Ectodermal cell (in vitro differentiated cells): ENCODE data around the gene C14orf132.

Experiments
- H3K27ac ChIP-seq: 2 replicates; pipeline ENCODE4 v1.7.0; 2013; ENCODE audit warnings: mild to moderate bottlenecking, low read depth, low read length; ENCODE audit not compliant: insufficient read depth, poor library complexity, severe bottlenecking
- H3K27me3 ChIP-seq: 2 replicates; pipeline ENCODE4 v1.7.0; 2013; ENCODE audit warnings: mild to moderate bottlenecking, low read length; ENCODE audit not compliant: insufficient read depth, control insufficient read depth, poor library complexity, severe bottlenecking
- H3K36me3 ChIP-seq: one replicate; pipeline ENCODE4 v1.7.0; 2013; ENCODE audit warnings: low read length; ENCODE audit not compliant: control insufficient read depth, insufficient read depth
- H3K4me1 ChIP-seq: one replicate; pipeline ENCODE4 v1.7.0; 2013; ENCODE audit warnings: low read length; ENCODE audit not compliant: control insufficient read depth, insufficient read depth
- H3K4me3 ChIP-seq: 2 replicates; pipeline ENCODE4 v1.7.0; 2013; ENCODE audit warnings: low read depth, low read length, control low read depth; ENCODE audit not compliant: insufficient read depth
- H3K9me3 ChIP-seq: 2 replicates; pipeline ENCODE4 v1.7.0; 2013; ENCODE audit warnings: mild to moderate bottlenecking, low read length, moderate library complexity; ENCODE audit not compliant: control insufficient read depth
- WGBS, 2 experiments: methylation state at CpG; one replicate each; pipeline ENCODE4 v1.1.7; 2013; ENCODE audit warnings: missing lambda C conversion rate in 2 of 2; 5-methylcytosine and 5-hydroxymethylcytosine counted together

Gene C14orf132

DNA sequence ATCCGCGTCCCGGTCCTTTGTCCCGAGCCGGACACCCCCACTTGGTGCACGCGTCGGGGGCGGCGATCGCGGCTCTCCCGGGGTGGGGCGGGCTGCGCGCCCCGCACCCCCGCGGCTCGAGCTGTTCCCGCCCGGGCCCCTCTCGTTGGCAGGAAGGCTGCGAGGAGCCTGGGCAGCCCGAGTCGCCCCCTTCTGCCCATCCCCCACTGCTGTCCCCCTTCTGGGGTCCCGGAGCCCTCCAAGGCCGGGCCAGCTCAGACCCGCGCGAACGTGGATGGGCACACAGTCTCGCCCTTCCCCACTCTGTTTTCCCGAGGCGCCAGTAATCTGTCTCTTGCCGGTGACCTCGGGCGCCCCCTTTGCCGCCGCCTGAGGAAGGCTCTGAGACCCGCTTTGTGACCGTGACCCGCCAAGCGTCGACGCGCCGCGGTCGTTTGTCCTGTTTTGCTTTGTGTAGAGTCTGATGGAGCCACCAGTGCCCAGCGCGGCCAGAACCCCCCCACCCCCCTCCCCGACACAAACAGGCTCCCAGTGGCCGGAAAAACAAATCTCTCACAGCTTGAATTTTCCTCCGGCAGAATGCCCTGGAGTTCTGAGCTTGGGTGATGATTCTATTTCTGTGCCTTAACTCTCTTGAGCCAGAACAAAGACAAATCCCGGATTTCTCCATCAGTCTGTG is 610 bp downstream of the C14orf132 start:
- H3K36me3 ChIP-seq = no peaks in the 10 kb centered on the region
- H3K4me3 ChIP-seq = peak overlapping the region; percentile 58
- H3K27me3 ChIP-seq = peaks cover 33% of the 10 kb centered on the region
- H3K27ac ChIP-seq = peak overlapping the region; percentile 20
- H3K4me1 ChIP-seq = no peaks in the 10 kb centered on the region
- no peaks in the 10 kb centered on the region for H3K9me3 ChIP-seq
- WGBS, 2 experiments = 0 to 1% methylated on average over 55 to 56 of the region's 56 CpGs

DNA sequence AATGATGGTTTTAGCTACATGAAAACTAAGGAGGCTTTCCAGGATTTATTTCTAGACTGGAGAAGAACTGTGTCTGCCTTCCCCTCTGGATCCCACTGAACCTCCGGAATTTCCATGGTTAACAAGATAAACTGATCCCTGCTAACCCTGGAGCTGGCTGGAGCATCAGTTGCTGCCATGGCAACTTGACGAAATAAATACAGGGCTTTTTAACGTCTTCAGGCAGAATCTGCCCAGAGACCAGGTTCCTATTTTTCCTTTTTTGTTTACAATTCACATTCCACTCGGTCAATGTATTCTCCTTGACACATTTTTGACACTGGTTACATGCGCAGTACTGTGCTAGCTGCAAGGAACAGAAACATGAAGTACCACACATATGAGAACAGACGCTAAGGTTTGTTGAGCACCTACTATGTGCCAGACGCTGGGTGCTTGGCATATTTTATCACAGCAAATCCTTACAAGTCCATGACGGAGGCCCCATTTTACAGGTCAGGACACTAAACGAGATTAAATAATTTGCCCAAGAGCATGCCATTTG is 1.7 kb downstream of the C14orf132 start:
- Histone ChIP-seq H3K36me3 (no peaks in the 10 kb centered on the region), H3K4me3 (no peak overlapping the region), H3K27me3 (peaks cover 33% of the 10 kb centered on the region), H3K9me3 (no peaks in the 10 kb centered on the region), H3K4me1 (no peaks in the 10 kb centered on the region), H3K27ac (no peak overlapping the region)
- 87% methylated on average over 9 of the region's 9 CpGs for WGBS, 2 experiments

DNA sequence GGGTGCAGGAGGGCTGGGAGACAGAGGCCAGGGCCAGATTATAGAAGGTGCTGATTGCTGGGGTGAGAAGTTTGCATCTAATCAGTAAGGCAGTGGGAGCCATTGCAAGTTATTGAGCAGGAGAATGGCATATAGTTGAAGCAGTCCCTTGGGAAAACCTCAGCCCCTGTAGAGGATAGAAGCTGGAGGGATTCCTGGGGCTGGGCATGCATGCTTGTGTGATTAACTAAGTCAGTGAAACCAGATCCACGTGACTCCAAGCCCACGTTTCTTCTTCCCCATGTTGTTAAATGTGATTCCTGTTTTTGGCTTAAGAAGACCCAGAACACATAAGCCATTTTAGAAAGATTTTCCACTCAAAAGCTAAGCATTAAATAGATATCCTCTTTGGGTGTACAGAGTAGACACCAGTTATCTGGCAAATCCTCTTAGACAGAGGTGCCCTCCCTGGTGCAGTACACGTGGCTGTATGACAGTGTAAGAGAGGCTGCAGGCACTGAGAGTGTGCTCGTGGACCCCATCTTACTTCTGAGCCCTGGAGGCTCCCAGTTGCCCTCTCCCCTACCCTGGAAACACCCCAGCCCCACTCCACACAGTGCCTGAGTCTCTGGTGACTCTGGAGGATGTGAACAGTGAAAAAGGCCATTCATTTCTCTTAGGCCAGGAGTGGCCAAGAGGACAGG is 3.2 kb downstream of the C14orf132 start:
- Histone ChIP-seq H3K36me3 (no peaks in the 10 kb centered on the region), H3K4me1 (no peaks in the 10 kb centered on the region), H3K4me3 (no peak overlapping the region), H3K9me3 (no peaks in the 10 kb centered on the region), H3K27me3 (peaks cover 27% of the 10 kb centered on the region), H3K27ac (no peak overlapping the region)
- WGBS, 2 experiments = 92 to 93% methylated on average over 4 of the region's 4 CpGs

DNA sequence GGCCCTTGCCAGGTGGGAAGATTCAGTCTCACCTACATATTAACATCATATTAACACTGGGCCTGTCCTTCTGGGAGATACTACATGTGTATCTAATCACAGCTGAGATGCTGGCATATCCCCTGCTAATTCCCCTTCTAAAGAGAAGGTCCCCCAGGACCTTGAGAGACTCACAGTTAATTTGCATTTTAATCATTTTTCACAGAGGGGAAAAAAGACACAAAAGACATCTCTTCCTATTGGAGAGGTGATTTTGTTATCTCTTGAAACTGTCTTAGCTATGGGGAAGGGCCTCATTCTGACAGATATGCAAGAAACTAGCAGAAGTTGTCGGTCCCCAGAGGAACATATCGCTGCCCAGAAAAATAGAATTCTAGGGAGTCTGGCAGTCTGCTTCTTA is 7.5 kb downstream of the C14orf132 start:
- no peak overlapping the region for H3K4me3 ChIP-seq
- H3K27me3 ChIP-seq = no peaks in the 10 kb centered on the region
- H3K27ac ChIP-seq = no peak overlapping the region
- no peaks in the 10 kb centered on the region for H3K36me3 ChIP-seq
- 86 to 95% methylated on average over 2 of the region's 2 CpGs for whole genome bisulfite sequencing, 2 experiments
- H3K9me3 ChIP-seq = no peaks in the 10 kb centered on the region
- no peaks in the 10 kb centered on the region for H3K4me1 ChIP-seq

DNA sequence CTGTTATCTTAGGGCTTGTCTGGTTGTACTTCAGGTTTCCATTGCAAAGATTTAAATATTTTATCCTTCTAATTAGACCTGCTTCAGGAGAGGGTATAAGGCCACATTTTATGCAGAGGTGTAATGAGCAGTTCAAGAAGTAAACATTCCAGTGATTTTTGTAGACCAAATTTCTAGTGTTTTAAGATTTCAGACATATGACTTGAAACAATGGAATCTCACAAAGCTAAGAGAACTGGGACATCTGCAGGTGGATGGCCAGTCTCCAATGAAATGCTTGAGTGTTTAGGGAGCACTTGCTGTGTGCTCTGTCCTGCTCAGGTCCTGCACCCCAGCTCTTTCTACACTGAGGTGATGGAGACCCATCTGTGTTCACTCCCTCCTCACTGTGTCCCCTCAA is 7.9 kb downstream of the C14orf132 start:
- Histone ChIP-seq H3K27ac (no peak overlapping the region), H3K9me3 (no peaks in the 10 kb centered on the region), H3K36me3 (no peaks in the 10 kb centered on the region), H3K4me3 (no peak overlapping the region), H3K27me3 (no peaks in the 10 kb centered on the region), H3K4me1 (no peaks in the 10 kb centered on the region)

DNA sequence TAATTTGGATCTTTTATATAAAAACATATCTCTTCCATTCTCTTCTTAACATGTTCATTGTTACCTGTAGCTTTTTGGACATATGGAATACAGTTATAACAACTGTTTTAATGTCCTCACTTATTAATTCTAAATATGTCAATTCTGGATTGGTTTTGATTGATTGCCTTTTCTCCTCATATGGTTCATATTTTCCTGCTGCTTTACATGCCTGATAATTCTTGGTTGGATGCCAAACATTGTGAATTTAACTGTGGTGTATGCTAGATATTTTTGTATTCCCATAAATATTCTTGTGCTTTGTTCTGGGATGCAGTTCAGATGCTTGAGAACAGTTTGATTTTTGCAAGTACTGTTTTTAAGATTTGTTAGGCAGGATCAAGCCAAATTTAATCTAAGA is 10.8 kb downstream of the C14orf132 start:
- no peaks in the 10 kb centered on the region for H3K36me3 ChIP-seq
- no peaks in the 10 kb centered on the region for H3K27me3 ChIP-seq

DNA sequence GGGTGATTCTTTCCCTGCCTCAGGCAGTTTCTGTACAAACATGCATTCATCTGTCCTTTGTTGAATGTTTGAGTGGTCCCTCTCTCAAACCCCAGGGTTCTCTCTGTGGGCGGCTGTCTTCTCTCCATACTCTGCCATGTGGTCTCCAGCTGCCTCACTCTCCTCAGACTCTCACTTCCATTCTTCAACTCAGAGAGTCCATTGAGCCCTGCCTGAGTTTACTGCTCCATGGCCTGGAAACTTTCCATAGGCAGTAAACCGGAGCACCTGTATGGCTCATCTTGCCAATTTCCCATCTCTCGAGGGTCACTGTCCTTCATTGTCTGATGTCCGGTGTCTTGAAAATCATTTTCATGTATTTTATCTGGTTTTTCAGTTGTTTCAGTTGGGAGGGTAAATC is 11.3 kb downstream of the C14orf132 start:
- no peaks in the 10 kb centered on the region for H3K27me3 ChIP-seq
- H3K9me3 ChIP-seq = no peaks in the 10 kb centered on the region
- no peak overlapping the region for H3K4me3 ChIP-seq
- H3K4me1 ChIP-seq = no peaks in the 10 kb centered on the region
- no peaks in the 10 kb centered on the region for H3K36me3 ChIP-seq
- whole genome bisulfite sequencing, 2 experiments = 89 to 92% methylated on average over 4 of the region's 4 CpGs
- no peak overlapping the region for H3K27ac ChIP-seq

More for the DNA sequence above, 10.8 kb downstream of the C14orf132 start:
- Histone ChIP-seq H3K27ac (no peak overlapping the region), H3K4me3 (no peak overlapping the region), H3K9me3 (no peaks in the 10 kb centered on the region), H3K4me1 (no peaks in the 10 kb centered on the region)

DNA sequence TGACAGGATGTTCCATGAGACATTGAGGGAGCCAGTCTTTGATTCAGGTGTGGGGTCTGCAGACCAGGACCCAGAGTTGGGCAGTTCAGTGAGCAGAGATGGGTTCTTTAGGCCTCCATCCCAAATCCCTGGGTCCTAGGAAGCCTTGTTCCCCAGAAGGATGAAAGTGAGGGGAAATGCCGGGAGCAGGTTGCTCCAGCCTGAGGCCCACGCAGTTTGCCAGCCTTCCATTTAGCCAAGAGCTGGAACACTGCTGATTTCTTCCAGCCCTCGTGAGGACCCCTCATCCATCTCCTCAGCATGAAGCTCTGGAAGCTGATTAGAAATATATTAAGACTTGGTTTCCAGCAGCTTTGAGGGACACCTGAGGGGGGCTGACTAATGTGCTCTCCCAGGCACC is 12.1 kb downstream of the C14orf132 start:
- no peak overlapping the region for H3K27ac ChIP-seq
- no peaks in the 10 kb centered on the region for H3K4me1 ChIP-seq
- no peak overlapping the region for H3K4me3 ChIP-seq
- H3K27me3 ChIP-seq = no peaks in the 10 kb centered on the region
- H3K9me3 ChIP-seq = no peaks in the 10 kb centered on the region
- H3K36me3 ChIP-seq = no peaks in the 10 kb centered on the region
- 63 to 65% methylated on average over 3 of the region's 3 CpGs for WGBS, 2 experiments

DNA sequence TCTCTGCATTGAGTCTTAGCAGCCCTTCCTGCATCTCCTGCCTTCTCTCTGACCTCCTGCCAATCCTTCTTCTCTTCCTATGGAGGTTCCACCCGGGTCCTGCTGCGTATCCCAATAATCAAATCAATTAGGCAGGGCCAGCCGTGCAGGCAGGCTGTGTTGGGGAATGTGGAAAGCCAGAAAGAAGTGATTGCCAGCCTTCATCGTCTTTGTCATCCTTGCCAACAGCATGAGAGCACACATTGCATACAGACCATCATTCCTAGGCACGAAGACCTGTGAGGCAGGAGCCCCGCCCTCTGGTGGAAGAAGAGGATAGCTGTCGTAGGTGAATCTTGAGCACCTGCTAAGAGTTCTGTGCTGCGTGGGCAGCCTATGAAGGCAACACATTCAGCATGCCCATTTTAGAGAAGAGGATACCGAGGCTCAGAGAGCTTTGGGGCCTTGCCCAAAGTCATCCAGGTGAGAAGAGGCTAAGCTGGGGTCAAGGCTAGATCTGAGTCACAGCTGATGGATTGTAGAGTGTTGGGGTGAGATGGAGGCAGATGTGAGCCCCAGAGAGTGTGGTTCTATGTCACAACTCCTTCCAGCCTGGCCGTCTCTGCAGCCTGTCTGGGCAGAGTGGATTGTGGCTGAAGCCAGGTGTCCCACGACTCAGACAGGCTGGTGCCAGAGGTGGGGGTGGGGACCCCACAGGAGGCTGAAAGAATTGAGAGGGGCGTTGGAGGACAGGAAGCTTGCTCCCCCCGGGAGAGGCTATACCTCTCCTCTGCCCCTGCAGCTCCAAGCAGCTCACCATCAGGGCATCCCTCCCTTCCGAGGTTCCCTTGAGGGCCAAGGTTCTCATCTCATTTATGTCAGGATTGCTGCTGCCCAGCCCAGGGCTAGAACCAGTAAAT is 12.7 kb downstream of the C14orf132 start:
- H3K4me1 ChIP-seq = no peaks in the 10 kb centered on the region
- H3K27ac ChIP-seq = no peak overlapping the region
- no peaks in the 10 kb centered on the region for H3K36me3 ChIP-seq
- no peaks in the 10 kb centered on the region for H3K27me3 ChIP-seq
- no peak overlapping the region for H3K4me3 ChIP-seq
- H3K9me3 ChIP-seq = no peaks in the 10 kb centered on the region
- 76 to 81% methylated on average over 13 to 14 of the region's 14 CpGs for WGBS, 2 experiments
